Kidney (tissue), 14 donors: ENCODE results near the gene HECW1. TPM values are rescaled to one million over a fixed set of nuclear protein-coding genes. Genes with fewer than 3 reads are reported as not detected.

Experiments
- DNase-seq, 5 donors: peaks; one replicate each; pipeline ENCODE4 v3.0.0-alpha.2; 2013 to 2020
- FAIRE-seq: peaks from 2 replicates; lab custom pipeline; 2012; peaks lifted over from hg19 to GRCh38; lab: Jason Lieb, UNC
- H3K27ac ChIP-seq, 2 donors: one replicate each; pipeline ENCODE4 v1.7.0; 2013; ENCODE audit warnings: low read depth in 2 of 2, low read length in 2 of 2, inconsistent platforms in 1 of 2
- H3K27me3 ChIP-seq: one replicate; pipeline ENCODE4 v1.7.1; 2013; ENCODE audit warnings: low read length, inconsistent platforms; ENCODE audit not compliant: control insufficient read depth, insufficient read depth
- H3K36me3 ChIP-seq, 3 donors: one replicate each; pipeline versions ENCODE4 v1.7.0 to v1.7.1; 2013; ENCODE audit warnings: low read length in 3 of 3, control low read depth in 1 of 3, inconsistent platforms in 1 of 3; ENCODE audit not compliant: insufficient read depth in 3 of 3, control insufficient read depth in 2 of 3
- H3K4me1 ChIP-seq, 3 donors: one replicate each; pipeline versions ENCODE4 v1.7.0 to v1.7.1; 2013; ENCODE audit warnings: low read length in 3 of 3, inconsistent platforms in 1 of 3, low read depth in 1 of 3; ENCODE audit not compliant: control insufficient read depth in 2 of 3, insufficient read depth in 2 of 3
- H3K4me3 ChIP-seq, 3 donors: one replicate each; pipeline versions ENCODE4 v1.7.0 to v1.8.1; 2013; ENCODE audit warnings: low read length in 3 of 3, control low read depth in 1 of 3, inconsistent platforms in 1 of 3
- H3K9ac ChIP-seq, 3 donors: one replicate each; pipeline versions ENCODE4 v1.7.0 to v1.7.1; 2013; ENCODE audit warnings: low read length in 3 of 3, control low read depth in 1 of 3, inconsistent platforms in 1 of 3
- H3K9me3 ChIP-seq, 3 donors: one replicate each; pipeline versions ENCODE4 v1.7.0 to v1.7.1; 2013; ENCODE audit warnings: low read length in 3 of 3, control low read depth in 1 of 3, inconsistent platforms in 1 of 3; ENCODE audit not compliant: control insufficient read depth in 2 of 3, insufficient read depth in 1 of 3
- CTCF ChIP-seq: IDR thresholded peaks from 3 replicates; pipeline ENCODE4 v1.5.1; 2012; ENCODE audit warnings: mild to moderate bottlenecking, moderate library complexity, borderline replicate concordance; ENCODE audit not compliant: insufficient read depth; ENCODE audit errors: extremely low read depth
- intact Hi-C: fragments of 100-400 bp; cut with DNase I; formaldehyde crosslinking; loops from one replicate; pipeline ENCODE4 v1.11.1; 2022
- polyA plus RNA-seq: library from polyadenylated mRNA; stranded (reverse); fragments of 350-450 nt; fragmentation: Illumina TruSeq; extraction: RNeasy Lipid Tissue Mini Kit (QIAGEN cat#74804); gene quantifications from one replicate; pipeline ENCODE4 v1.2.3, GENCODE V29; 2014; ENCODE audit warnings: low read depth, low replicate concordance; ENCODE audit not compliant: insufficient read depth
- total RNA-seq: library from RNA; stranded (reverse); fragmentation: NEBNext Ultra II Directional; extraction: Animal tissue kit (Norgen Biotek cat#: 25700); gene quantifications from one replicate; pipeline ENCODE4 v1.2.1, GENCODE V29; 2021
- donor health status: control.
- donor health status: control.
- donor health status: control.
- donor health status: control.
- donor health status: control.
- donor health status: DM: yes; HTN: yes; CAD: no.
- donor health status: Normal renal cell carcinoma (clear cell type).

HECW1 gene
- total and polyA plus RNA-seq, 2 donors from 2014 or later = 0.50 to 7.5 TPM

- H3K9ac ChIP-seq = no peak overlapping the region
- intact Hi-C loops = no loop called here
- no peak overlapping the region for H3K4me3 ChIP-seq
- no peaks in the 10 kb centered on the region for H3K36me3 ChIP-seq
- no peak for TF ChIP-seq CTCF
- no peak for FAIRE-seq
- DNase-seq = no peak
- no peaks in the 10 kb centered on the region for H3K27me3 ChIP-seq
- H3K4me1 ChIP-seq = no peaks in the 10 kb centered on the region
- no peaks in the 10 kb centered on the region for H3K9me3 ChIP-seq
- H3K27ac ChIP-seq = no peak overlapping the region
Observed at GRCh38 chr7:43152696-43153095, 40.2 kb downstream of the HECW1 start.

- Histone ChIP-seq H3K36me3 (no peaks in the 10 kb centered on the region), H3K9ac (no peak overlapping the region), H3K4me1 (no peaks in the 10 kb centered on the region), H3K4me3 (no peak overlapping the region), H3K27ac (no peak overlapping the region), H3K27me3 (no peaks in the 10 kb centered on the region), H3K9me3 (no peaks in the 10 kb centered on the region)
- DNase-seq (no peak), FAIRE-seq (no peak)
- intact Hi-C loops = no loop called here
- TF ChIP-seq CTCF = no peak
Observed at GRCh38 chr7:43155636-43156035, 43.2 kb downstream of the HECW1 start.

GRCh38 chr7:43163885-43164284 is 51.4 kb downstream of the HECW1 start:
- FAIRE-seq = no peak
- Histone ChIP-seq H3K27me3 (no peaks in the 10 kb centered on the region), H3K4me1 (no peaks in the 10 kb centered on the region), H3K4me3 (no peak overlapping the region), H3K27ac (no peak overlapping the region), H3K9ac (no peak overlapping the region), H3K36me3 (no peaks in the 10 kb centered on the region), H3K9me3 (no peaks in the 10 kb centered on the region)
- intact Hi-C loops = no loop called here
- no peak for DNase-seq
- TF ChIP-seq CTCF = no peak

- TF ChIP-seq CTCF = no peak
- Histone ChIP-seq H3K9me3 (no peaks in the 10 kb centered on the region), H3K36me3 (no peaks in the 10 kb centered on the region), H3K9ac (no peak overlapping the region), H3K27ac (no peak overlapping the region), H3K4me3 (no peak overlapping the region), H3K27me3 (no peaks in the 10 kb centered on the region), H3K4me1 (no peaks in the 10 kb centered on the region)
- FAIRE-seq = no peak
- intact Hi-C loops = no loop called here
- no peak for DNase-seq
Observed at GRCh38 chr7:43164757-43165156, 52.3 kb downstream of the HECW1 start.
